GM19372 (cell line): Measurements from ENCODE around the gene PDPK1.

ENCODE experiments used
- ATAC-seq: cut with Tn5 transposase; IDR thresholded peaks from one replicate; pipeline ENCODE4 v1.9.1; 2021; ENCODE audit warnings: mild to moderate bottlenecking, low read depth, moderate library complexity; ENCODE audit not compliant: unreplicated experiment

The PDPK1 gene

DNA sequence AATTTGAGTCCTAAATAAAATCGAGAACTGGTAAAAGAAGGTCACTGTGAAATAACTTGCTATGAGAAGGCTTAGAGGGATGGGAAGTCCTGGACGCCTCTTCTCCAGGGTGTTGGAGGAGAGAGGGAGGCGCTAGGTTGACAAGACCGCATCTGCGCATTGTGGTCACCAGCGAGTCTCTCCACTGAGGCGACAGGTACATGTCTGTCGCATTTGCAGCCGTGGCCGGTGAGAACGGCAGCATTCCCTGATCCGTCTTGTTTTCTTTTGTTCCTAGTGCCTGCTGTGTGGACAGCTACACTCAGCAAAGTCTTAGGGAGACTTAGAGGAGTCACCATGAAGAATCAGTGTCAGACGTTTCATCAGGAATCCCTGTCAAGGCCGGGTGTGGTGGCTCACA, 32.1 kb upstream of the PDPK1 start:
- no peak for ATAC-seq

DNA sequence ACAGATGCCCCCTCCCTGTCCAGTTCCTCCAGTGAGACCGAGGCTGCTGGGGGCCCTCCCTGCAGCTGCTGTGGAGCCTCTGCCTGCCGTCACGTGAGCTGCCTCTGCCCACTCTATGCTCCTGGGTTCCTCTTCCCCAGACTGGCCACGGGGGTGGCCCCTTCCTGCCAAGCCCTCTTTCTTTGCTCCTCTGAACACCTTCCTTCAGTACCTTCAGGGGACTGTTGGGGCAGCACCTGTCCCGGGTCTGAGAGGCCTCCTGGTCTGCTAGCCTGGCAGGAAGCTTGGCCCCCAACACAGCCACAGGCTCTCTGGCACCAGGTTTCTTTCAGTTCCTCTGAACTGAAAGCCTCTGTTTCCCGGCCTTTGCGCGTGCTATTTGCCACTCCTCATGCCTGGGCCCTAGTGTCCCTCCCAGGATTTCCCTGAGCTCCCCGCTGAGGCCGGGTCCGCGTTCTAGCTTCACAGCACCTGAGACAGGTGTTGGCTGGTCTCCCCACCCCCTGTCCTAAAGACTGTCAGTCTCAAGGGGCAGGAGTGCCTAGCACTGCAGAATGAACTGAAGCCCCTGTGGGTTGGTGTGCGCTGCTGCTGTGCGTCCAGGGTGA, 30.7 kb upstream of the PDPK1 start:
- ATAC-seq: no peak

DNA sequence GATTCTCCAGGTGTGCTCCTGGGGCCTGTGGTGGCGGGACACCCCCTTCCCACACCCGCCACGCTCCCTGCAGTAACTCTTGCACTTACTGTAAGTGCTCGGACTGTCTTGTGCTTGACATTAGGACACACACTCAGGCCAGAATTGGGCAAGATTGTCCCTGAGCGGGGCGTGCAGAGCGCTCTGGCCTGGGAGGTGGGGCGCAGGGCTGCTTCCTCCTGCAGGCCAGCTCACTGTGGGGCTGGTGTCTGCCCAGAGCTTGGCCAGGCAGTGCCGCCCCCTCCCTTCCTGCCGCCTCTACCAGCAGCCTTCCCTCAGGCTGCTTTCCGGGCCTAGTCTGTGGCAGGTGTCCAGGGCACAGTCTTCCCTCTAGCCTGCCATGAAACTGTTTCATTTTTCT, 30.2 kb upstream of the PDPK1 start:
- ATAC-seq: no peak

DNA sequence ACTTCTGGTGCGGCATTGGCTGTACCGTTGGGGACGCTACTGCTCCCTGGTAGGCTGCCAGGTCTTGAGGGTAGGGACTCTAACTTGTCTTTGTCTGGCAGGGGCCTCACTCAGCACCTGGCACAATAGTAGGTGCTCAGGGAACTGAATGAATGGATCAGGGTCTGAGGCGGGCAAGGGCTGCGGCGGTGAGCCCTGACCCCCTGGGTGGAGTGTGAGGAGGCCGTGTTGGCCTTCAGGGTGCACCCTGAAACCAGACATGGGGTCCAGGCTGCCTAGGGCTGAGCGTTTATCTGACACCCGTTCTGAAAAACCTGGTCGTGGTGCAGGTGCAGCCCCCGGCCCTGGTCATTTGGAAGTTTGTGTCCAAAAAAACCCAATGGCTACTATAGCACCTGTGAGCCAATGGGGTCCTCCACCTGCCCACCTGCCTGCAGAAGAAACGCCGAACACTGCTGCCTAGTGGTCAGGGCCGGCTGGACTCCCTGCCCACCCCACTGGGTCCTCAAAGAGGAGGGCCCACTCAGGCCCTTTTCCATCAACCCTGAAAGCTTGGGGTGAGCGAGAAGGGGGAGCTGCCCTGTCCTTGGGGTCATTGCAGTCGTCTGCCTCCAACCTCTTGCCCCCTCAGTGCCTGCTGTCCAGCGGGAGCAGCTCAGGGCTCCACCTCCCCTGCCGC, 29.0 kb upstream of the PDPK1 start:
- no peak for ATAC-seq

DNA sequence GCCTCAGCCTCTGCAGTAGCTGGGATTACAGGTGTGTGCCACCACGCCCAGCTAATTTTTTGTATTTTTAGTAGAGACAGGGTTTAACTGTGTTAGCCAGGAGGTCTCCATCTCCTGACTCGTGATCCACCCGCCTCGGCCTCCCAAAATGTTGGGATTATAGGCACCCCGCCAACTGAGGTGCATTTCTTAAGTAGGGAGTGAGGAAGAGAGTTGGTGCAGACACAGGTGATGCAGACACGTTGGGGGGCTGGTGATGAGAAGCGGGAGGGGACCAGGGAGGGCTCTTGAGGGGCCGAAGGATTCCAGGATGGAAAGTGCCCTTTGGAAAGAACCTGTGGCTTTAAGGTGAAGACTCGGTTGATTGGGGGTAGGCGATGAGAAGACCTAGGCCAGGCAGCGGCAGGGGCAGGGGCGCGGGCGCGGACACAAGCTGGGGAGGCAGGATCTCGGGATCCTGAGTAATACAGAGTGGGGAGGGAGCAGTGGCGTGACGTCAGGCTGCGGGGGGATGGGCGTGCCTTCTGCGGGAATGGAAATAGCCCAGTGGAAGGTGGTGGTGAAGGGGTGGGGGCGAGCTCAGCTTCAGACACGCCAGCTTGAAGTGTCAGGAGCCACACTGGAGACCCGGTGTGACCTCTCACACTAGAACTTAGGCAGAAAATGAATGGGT, 26.6 kb upstream of the PDPK1 start:
- ATAC-seq: no peak

DNA sequence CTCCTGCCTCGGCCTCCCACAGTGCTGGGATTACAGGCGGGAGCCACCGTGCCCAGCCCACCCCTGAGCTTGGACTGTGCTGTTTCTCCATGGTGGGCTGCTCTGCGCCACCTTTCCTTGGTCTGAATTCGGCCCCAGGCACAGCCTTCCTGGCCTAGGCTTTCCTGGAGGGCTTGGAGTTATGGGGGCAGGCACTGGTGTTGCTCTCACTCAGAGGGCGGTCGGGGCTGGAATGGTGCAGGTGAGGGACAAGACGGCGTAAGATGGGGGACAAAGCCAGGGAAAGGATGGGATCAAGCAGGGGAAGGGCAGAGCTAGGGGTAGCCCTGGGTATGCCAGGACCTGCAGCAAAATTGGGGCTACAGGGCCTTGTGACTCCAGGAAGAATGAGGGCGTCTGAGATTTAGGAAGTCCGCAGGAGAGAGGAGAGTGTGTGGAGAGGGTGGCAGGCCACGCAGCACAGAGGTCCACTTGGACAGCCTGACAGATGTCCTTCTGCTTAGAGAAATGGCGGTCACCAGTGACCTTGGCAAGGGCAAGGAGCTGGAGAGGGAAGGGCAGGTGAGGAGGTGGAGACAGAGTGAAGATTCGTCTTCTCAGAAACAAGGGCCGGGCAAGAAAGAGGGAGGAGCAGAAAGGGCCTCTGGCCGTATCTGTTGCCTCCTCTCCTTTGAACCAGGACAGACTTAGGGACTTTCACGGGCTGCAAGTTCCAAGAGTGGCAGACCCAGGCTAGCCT, 25.7 kb upstream of the PDPK1 start:
- ATAC-seq: no peak

DNA sequence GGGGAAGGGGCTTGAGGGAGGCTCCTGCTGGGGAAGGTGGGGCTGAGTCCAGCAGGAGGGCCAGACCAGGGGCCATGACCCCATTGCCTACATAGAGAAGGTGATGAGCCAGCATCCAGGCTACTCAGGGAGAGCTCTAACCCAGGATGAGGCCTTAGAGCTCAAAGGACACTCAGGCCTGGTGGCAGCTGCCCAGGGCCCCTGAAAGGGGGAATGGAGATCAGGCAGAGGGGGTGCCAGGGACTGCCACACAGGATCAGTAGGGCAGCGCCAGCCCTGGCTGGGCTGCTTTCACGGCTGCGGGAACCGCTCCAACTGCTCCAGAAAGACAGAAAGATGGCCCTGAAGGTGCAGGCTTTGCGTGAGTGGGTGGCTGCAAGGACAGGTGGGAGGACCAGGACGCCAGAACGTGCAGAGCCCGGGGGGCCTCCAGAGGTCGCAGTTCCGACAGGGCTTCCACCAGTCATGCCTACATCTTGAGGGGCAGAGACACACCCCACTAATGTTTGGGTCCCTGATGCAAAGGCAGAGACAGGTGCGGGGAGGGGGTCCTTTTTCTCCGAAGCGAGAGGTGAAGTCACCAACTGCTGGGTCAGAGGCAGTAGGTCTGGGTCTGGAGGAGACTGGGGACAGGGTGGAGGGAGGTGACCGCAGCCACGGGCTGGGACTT, 25.0 kb upstream of the PDPK1 start:
- ATAC-seq: no peak

DNA sequence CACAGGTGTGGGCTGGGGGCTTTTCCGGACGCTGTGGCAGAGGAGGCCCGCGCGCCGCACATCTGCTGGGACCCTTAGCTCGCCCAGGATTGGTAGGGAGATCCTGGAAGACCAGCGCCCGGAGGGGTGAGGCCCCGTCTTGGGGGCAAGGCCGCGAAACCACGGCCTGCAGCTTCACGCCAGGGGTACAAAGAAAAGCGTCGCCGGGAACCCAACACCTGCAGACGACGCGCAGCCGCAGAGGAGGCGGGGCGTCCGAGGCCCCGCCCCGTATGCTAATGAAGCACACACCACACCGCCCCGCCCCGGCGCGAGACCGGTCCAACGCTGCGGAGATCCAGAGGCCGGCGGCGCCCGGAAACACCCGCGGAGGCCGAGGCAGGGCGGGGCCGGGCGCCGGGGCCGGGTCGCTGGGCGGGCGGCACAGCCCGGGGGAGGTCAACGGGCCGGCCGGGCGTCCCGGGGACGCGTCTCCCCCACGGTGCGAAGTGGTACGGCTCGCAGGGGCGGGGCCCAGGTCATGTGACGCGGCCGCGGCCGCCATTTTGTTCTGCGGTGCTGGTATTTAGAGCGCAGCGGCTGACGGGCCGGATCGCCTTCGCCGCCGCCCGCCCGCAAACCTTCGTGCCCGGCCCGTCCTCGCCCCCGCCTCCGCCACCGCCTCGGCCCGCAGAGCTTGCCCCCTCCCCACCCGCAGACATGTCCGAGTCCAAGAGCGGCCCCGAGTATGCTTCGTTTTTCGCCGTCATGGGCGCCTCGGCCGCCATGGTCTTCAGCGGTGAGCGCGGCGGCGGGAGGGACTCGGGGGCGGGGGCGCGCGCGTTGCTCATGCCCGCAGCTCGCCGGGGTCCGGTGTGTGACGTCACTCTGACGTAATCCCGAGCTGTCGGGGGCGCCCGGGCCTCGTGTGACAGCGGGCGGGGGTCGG, 24.2 kb upstream of the PDPK1 start, which contains the start of gene ATP6V0C:
Gene ATP6V0C, plus strand, starts transcription at position 548 of the 928 bp plus-strand sequence. Its CDS starts 152 bp downstream, at position 700.
- ATAC-seq: peak; percentile 70

DNA sequence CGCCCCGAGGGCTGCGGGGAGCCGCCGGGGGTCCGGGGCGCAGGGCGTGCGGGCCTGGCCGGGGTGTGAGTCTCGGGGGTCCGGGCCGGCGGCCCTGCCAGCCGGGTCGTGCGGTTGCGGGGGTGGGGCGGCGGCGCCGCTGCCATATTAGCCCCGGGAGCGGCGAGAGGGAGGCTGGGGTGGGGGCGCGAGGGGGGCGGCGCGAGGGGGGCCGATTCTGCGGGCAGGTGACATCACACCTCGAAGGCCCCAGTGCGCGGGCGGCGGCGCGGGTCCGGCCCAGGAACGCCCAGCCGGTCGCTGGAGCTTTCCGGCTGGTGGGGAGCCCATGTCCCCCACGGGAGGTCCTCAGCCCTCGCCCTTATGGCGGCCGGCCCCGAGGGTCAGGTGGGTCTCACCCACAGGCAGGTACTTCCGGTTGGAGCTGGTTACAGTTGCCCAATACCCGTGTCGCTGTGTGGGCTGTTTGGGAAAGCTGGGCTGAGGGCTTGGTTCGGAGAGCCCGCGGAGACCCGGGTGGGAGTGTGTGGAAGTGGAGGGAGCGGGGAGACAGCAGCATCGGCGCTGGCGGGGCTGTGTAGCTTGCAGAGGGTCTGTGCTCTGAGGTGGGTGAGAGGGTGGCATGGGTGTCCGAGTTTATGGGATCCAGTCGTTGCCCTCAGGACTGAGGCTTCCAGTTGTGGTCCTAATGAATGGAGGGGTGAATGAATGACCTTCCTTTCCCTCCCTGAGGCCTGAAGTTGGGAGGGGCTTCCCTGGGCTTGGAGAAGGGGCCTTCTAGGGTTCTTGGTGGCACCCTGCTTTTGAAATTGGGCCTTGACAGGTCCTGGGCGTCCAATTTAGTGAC, 23.3 kb upstream of the PDPK1 start:
- ATAC-seq: peak; percentile 0

DNA sequence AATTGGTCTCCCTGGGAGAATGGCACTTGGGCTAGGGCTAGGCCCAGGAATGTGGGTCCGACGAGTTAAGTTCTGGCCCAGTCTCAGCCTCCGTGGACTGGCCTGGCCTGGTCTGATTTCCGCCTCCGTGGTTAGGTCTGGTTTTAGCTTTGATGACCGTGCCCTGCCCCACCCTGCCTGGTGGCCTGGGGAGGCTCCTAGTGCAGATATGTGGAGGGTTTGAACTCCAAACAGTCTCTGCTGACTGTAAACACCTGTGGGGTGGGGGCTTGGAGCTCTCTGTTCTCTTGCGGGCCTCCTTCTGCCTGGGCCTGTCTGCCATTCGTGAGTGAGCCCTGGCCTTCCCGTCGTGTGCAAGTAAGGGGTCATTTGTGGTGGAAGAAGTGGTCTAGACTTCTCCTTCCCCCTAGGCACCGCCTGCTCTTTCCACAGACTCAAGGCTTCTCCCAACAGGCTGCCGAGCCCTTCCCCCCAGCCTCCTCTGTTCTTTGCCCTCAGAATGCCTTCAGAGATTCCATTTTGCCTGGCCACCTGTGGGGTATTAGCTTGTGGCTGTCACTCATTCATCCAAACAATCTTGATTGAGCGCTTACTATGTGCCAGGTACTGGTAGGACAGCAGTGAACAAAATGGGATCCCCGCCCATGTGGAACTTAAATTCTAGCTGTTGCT, 22.5 kb upstream of the PDPK1 start:
- ATAC-seq: no peak

DNA sequence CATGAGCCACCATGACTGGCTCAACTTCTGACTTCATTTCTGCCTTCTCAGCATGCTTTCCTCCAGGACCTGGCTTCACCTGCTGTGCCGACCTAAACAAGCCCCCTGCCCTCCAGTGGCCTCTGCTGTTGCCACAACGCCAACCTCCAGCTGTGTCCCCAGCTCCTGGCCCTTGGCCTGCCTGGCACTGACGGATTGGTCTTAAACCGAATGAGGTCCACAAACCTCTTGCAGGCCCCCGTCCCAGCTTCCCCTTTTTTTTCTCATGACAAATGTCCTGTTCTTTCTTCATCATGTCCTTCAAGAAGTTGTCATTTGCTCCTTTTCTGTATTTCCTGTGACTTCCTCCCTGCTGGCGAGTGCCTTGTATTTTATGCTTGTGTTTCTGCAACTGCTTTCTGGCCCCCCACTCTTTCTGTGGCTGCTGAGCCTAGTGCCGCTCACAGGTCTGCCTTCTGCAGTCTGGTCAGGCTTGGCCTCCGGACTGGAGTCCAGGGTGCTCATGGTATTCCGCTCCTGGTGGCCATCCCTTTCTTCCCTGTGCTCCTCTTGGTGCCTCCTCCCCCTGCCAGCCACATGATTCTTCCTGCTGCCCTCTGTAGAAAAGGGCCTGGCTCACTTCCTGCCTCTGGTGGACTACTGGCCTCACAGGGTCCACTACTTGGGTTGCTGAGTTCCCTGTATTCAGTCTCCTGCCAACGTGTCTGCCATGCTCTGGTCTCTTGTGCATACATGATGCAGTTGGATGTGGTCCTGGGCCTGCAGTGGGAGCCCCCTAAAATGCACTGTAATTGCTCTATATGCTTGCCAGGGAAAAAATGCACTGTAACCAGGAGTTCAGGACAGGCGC, 21.2 kb upstream of the PDPK1 start:
- no peak for ATAC-seq

DNA sequence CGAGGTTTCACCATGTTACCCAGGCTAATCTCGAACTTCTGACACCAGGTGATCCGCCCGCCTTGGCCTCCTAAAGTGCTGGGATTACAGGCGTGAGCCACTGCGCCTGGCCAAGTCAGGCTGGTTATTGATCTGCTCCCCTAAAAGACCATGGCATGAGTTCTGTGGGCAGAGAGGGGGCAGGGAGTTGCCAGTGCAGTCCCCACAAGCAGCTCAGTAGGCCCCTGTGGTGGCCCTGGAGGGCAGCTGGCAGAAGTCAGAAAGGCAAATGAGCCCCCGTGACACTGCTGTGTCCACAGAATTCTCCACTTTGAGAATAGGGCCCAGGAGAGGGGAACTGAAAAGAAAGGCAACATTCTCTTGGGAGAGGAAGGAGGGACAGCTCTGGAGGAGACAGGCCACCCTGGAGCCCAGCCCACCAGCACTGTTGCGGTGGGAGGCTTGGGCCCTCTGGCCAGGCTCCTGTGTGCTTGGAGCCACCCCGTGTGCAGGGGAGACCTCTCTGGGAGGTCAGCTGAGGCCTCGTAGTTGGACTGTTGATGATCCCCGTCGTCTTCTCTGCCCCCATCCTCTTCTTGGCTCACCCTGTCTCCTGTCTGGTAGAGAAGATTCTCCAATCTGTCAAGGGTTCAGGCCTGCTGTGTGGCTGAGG, 19.7 kb upstream of the PDPK1 start:
- ATAC-seq: no peak

DNA sequence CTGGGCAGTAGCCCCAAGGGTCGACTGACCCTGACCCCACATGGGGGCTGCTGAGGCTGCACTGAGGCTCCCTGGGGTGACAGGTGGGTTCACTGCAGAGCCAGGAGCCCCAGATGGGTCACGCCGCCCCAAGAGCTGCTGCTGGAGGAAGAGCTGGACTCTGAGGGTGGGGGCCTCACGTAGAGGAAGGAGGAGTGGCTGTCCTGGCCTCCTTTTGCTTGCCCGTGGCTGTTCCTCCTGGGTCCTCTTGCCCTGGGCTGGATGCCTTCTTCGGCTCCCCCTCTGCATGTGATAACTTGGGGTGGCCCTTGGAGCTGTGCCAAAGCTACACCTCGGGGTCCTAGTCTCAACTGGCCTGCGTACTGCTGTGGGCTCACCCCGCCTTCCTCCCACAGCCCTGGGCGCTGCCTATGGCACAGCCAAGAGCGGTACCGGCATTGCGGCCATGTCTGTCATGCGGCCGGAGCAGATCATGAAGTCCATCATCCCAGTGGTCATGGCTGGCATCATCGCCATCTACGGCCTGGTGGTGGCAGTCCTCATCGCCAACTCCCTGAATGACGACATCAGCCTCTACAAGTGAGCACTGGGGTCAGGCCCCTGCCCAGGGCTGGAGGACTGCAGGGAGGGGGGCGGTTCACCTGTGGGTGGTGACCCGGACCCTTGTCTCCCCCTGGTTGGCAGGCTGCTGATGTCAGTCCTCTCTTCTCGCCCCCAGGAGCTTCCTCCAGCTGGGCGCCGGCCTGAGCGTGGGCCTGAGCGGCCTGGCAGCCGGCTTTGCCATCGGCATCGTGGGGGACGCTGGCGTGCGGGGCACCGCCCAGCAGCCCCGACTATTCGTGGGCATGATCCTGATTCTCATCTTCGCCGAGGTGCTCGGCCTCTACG, 18.8 kb upstream of the PDPK1 start:
- ATAC-seq: no peak

DNA sequence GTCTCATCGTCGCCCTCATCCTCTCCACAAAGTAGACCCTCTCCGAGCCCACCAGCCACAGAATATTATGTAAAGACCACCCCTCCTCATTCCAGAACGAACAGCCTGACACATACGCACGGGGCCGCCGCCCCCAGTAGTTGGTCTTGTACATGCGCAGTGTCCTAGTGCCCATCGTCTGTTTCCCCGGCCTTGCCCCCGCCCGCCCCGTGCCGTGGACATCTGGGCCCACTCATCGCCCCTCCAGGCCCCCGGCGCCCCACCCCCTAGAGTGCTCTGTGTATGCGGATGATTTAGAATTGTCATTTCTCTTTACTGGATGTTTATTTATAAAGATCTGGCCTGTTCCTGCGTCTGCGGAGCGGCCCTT, 18.1 kb upstream of the PDPK1 start:
- no peak for ATAC-seq

DNA sequence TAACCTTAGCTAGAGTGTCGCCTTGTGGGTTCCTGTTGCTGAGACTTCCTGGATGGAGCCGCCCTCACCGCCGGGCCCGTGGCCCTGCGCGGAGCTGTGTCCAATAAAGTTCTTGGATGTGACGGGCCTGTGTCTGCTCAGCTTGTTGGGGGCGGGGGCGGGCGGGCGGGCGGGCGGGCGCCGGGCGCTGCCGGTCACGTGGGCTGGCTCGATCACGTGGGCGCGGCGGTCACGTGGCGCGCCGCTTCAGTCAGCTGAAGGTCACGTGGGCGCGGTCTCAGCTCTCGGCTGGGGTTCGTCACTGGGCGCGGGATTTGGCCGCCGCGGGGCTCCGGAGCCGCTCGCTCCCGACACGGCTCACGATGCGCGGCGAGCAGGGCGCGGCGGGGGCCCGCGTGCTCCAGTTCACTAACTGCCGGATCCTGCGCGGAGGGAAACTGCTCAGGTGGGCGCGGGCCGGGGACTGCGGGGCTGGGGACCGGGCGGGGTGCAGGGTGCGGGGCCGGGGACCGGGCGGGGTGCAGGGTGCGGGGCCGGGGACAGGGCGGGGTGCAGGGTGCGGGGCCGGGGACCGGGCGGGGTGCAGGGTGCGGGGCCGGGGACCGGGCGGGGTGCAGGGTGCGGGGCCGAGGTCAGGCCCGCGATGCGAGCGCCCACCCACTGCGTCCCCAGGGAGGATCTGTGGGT, 17.6 kb upstream of the PDPK1 start, which contains the start of gene AMDHD2:
Gene AMDHD2, plus strand, starts transcription at position 275 of the 687 bp plus-strand sequence. Its CDS starts 88 bp downstream, at position 363.
- no peak for ATAC-seq
